Trophoblast cell (in vitro differentiated cells and primary cell): ENCODE data around the gene MGMT.

ENCODE experiments used
- DNase-seq, 2 donors: peaks; one replicate each; pipeline ENCODE4 v3.0.0-alpha.2; 2016
- H2AFZ ChIP-seq: 2 replicates; pipeline ENCODE4 v1.6.1; 2013; ENCODE audit warnings: low read length, moderate library complexity, mild to moderate bottlenecking; ENCODE audit not compliant: insufficient read depth, poor library complexity
- H2AK5ac ChIP-seq: 2 replicates; pipeline ENCODE4 v1.6.1; 2013; ENCODE audit warnings: mild to moderate bottlenecking, low read length
- H2BK120ac ChIP-seq: 2 replicates; pipeline ENCODE4 v1.6.1; 2013; ENCODE audit warnings: low read length, mild to moderate bottlenecking, moderate library complexity; ENCODE audit not compliant: insufficient read depth, poor library complexity
- H2BK12ac ChIP-seq: 2 replicates; pipeline ENCODE4 v1.6.1; 2013; ENCODE audit warnings: mild to moderate bottlenecking, low read length, moderate library complexity
- H2BK5ac ChIP-seq: 2 replicates; pipeline ENCODE4 v1.6.1; 2013; ENCODE audit warnings: low read length, low read depth, moderate library complexity, mild to moderate bottlenecking; ENCODE audit not compliant: poor library complexity
- H3K14ac ChIP-seq: 2 replicates; pipeline ENCODE4 v1.6.1; 2013; ENCODE audit warnings: mild to moderate bottlenecking, low read length
- H3K18ac ChIP-seq: 2 replicates; pipeline ENCODE4 v1.6.1; 2013; ENCODE audit warnings: mild to moderate bottlenecking, low read length
- H3K23ac ChIP-seq: 2 replicates; pipeline ENCODE4 v1.6.1; 2013; ENCODE audit warnings: low read length
- H3K27ac ChIP-seq: 2 replicates; pipeline ENCODE4 v1.5.1; 2013; ENCODE audit warnings: low read depth, mild to moderate bottlenecking, inconsistent platforms, low read length, moderate library complexity
- H3K27me3 ChIP-seq: 2 replicates; pipeline ENCODE4 v1.6.1; 2013; ENCODE audit warnings: inconsistent platforms, mild to moderate bottlenecking, low read length, moderate library complexity; ENCODE audit not compliant: insufficient read depth
- H3K36me3 ChIP-seq, 2 experiments: 1 replicate in 1 of 2; 2 replicates in 1 of 2; pipeline ENCODE4 v1.6.1; 2013; ENCODE audit warnings: low read length in 2 of 2, mild to moderate bottlenecking in 2 of 2, moderate library complexity in 1 of 2; ENCODE audit not compliant: insufficient read depth in 2 of 2, control insufficient read depth in 1 of 2
- H3K4ac ChIP-seq: 2 replicates; pipeline ENCODE4 v1.6.1; 2013; ENCODE audit warnings: low read depth, mild to moderate bottlenecking, low read length, moderate library complexity
- H3K4me1 ChIP-seq, 2 experiments: 1 replicate in 1 of 2; 2 replicates in 1 of 2; pipeline ENCODE4 v1.6.1; 2013; ENCODE audit warnings: low read length in 2 of 2, mild to moderate bottlenecking in 2 of 2, moderate library complexity in 1 of 2; ENCODE audit not compliant: insufficient read depth in 2 of 2, control insufficient read depth in 1 of 2
- H3K4me2 ChIP-seq: 2 replicates; pipeline ENCODE4 v1.6.1; 2013; ENCODE audit warnings: inconsistent platforms, mild to moderate bottlenecking, low read length, moderate library complexity
- H3K4me3 ChIP-seq: 2 replicates; pipeline ENCODE4 v1.5.1; 2013; ENCODE audit warnings: mild to moderate bottlenecking, low read depth, low read length, inconsistent platforms
- H3K79me1 ChIP-seq: one replicate; pipeline ENCODE4 v1.6.1; 2013; ENCODE audit warnings: low read length
- H3K79me2 ChIP-seq: 2 replicates; pipeline ENCODE4 v1.6.1; 2013; ENCODE audit warnings: low read length, mild to moderate bottlenecking; ENCODE audit not compliant: control insufficient read depth, insufficient read depth, poor library complexity
- H3K9ac ChIP-seq: 2 replicates; pipeline ENCODE4 v1.6.1; 2013; ENCODE audit warnings: mild to moderate bottlenecking, low read length
- H3K9me3 ChIP-seq: 2 replicates; pipeline ENCODE4 v1.6.1; 2013; ENCODE audit warnings: low read depth, mild to moderate bottlenecking, control low read depth, inconsistent platforms, low read length; ENCODE audit not compliant: insufficient read depth
- H4K12ac ChIP-seq: 2 replicates; pipeline ENCODE4 v1.6.1; 2013; ENCODE audit warnings: low read depth, mild to moderate bottlenecking, low read length, moderate library complexity
- H4K8ac ChIP-seq: 2 replicates; pipeline ENCODE4 v1.6.1; 2013; ENCODE audit warnings: low read depth, mild to moderate bottlenecking, low read length, moderate library complexity
- H4K91ac ChIP-seq: one replicate; pipeline ENCODE4 v1.6.1; 2013; ENCODE audit warnings: low read depth, mild to moderate bottlenecking, low read length, moderate library complexity
- WGBS: extraction: QIAGEN DNeasy Blood & Tissue Kit; methylation state at CpG from one replicate; pipeline ENCODE4 v1.1.7; 2013; ENCODE audit warnings: missing lambda C conversion rate; ENCODE audit not compliant: insufficient read length, insufficient coverage; ENCODE audit errors: extremely low coverage; 5-methylcytosine and 5-hydroxymethylcytosine counted together

MGMT gene

GRCh38 chr10:129793479-129793878 is 326.4 kb downstream of the MGMT start:
- H2AK5ac ChIP-seq: no peak overlapping the region
- H3K27me3 ChIP-seq: no peaks in the 10 kb centered on the region
- no peak overlapping the region for H4K91ac ChIP-seq
- no peak for DNase-seq
- no peak overlapping the region for H3K14ac ChIP-seq
- no peak overlapping the region for H3K27ac ChIP-seq
- no peak overlapping the region for H3K4me2 ChIP-seq
- H3K9me3 ChIP-seq: peaks cover 5% of the 10 kb centered on the region
- H3K23ac ChIP-seq: no peak overlapping the region
- no CpG with 5 or more reads among the region's 6 CpGs for WGBS
- no peak overlapping the region for H4K12ac ChIP-seq
- H3K4me1 ChIP-seq: no peaks in the 10 kb centered on the region
- H3K4ac ChIP-seq: no peak overlapping the region
- no peaks in the 10 kb centered on the region for H3K79me2 ChIP-seq
- H2BK12ac ChIP-seq: no peak overlapping the region
- no peaks in the 10 kb centered on the region for H3K36me3 ChIP-seq
- H3K18ac ChIP-seq: no peak overlapping the region
- H4K8ac ChIP-seq: no peak overlapping the region
- H3K4me3 ChIP-seq: no peak overlapping the region
- no peak overlapping the region for H2AFZ ChIP-seq
- no peak overlapping the region for H3K9ac ChIP-seq
- H2BK120ac ChIP-seq: no peak overlapping the region
- no peak overlapping the region for H2BK5ac ChIP-seq
- H3K79me1 ChIP-seq: no peaks in the 10 kb centered on the region

DNA sequence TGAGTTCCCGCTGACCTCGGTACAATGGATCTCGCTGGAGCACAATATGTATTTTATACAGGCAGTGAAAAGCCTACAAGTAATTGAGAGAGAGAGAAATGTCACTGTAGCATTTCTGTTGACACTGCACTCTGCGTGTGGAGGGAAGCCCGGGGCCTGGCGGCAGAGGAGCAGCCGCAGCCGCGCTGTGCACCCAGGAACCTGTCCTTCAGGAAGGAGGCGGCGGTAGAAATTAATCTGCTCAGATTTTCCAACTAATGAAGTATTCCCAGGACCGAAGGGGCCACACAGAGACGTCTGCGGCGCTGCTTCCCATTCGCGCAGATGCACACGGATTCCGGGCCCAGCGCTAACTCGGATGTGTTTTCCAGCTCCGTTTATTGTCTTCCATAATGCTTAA is 327.0 kb downstream of the MGMT start:
- no peak overlapping the region for H2AFZ ChIP-seq
- H3K36me3 ChIP-seq: no peaks in the 10 kb centered on the region
- no peak overlapping the region for H3K27ac ChIP-seq
- DNase-seq: no peak
- H3K18ac ChIP-seq: no peak overlapping the region
- no peak overlapping the region for H2AK5ac ChIP-seq
- no peaks in the 10 kb centered on the region for H3K4me1 ChIP-seq
- H2BK5ac ChIP-seq: no peak overlapping the region
- H3K9me3 ChIP-seq: peaks cover 5% of the 10 kb centered on the region
- H3K4me3 ChIP-seq: no peak overlapping the region
- no peak overlapping the region for H3K23ac ChIP-seq
- no peak overlapping the region for H4K12ac ChIP-seq
- H3K27me3 ChIP-seq: no peaks in the 10 kb centered on the region
- H2BK12ac ChIP-seq: no peak overlapping the region
- no peak overlapping the region for H3K9ac ChIP-seq
- no peak overlapping the region for H2BK120ac ChIP-seq
- no peak overlapping the region for H4K8ac ChIP-seq
- no peak overlapping the region for H3K4ac ChIP-seq
- H3K4me2 ChIP-seq: no peak overlapping the region
- no peak overlapping the region for H4K91ac ChIP-seq
- H3K79me2 ChIP-seq: no peaks in the 10 kb centered on the region
- H3K14ac ChIP-seq: no peak overlapping the region
- no CpG with 5 or more reads among the region's 22 CpGs for WGBS
- no peaks in the 10 kb centered on the region for H3K79me1 ChIP-seq

- Histone ChIP-seq H3K9ac (no peak overlapping the region), H2AFZ (no peak overlapping the region), H3K27me3 (no peaks in the 10 kb centered on the region), H2AK5ac (no peak overlapping the region), H3K4me2 (no peak overlapping the region), H3K9me3 (peaks cover 3% of the 10 kb centered on the region), H3K14ac (no peak overlapping the region), H3K23ac (no peak overlapping the region), H2BK120ac (no peak overlapping the region), H3K36me3 (no peaks in the 10 kb centered on the region), H2BK5ac (no peak overlapping the region), H3K4me3 (no peak overlapping the region), H3K27ac (no peak overlapping the region), H4K8ac (no peak overlapping the region), H3K18ac (no peak overlapping the region), H4K12ac (no peak overlapping the region), H3K79me1 (no peaks in the 10 kb centered on the region), H3K4ac (no peak overlapping the region), H2BK12ac (no peak overlapping the region), H3K4me1 (no peaks in the 10 kb centered on the region), H3K79me2 (no peaks in the 10 kb centered on the region), H4K91ac (no peak overlapping the region)
- no CpG with 5 or more reads among the region's 14 CpGs for WGBS
- no peak for DNase-seq
These were observed 329.8 kb downstream of the MGMT start for GRCh38 chr10:129796710-129797420.

DNA sequence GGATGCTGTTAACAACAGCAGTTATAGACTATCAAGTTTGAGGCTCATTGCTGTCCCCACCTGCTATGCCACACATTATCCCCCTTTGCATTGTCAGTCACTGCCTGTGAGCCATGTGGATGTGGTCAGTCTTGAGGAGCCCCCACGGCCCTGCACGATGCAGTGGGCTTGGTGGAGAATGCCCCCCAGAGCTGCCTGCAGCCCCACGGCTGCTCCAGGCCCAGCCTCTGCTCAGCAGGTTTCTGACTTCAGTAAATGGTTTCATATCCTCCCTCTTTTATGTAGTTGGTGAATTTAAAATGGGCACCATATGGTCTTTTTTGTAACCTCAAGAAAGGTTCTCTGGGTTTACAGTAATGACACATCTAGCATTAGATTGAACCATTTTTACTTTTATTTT is 332.9 kb downstream of the MGMT start:
- Histone ChIP-seq H3K18ac (no peak overlapping the region), H2BK120ac (no peak overlapping the region), H3K4ac (no peak overlapping the region), H3K27ac (no peak overlapping the region), H3K4me3 (no peak overlapping the region), H3K27me3 (no peaks in the 10 kb centered on the region), H2BK5ac (no peak overlapping the region), H3K9ac (no peak overlapping the region), H2AFZ (no peak overlapping the region), H4K12ac (no peak overlapping the region), H3K14ac (no peak overlapping the region), H3K4me1 (no peaks in the 10 kb centered on the region), H3K23ac (no peak overlapping the region), H4K8ac (no peak overlapping the region), H3K9me3 (no peaks in the 10 kb centered on the region), H3K79me1 (no peaks in the 10 kb centered on the region), H3K4me2 (no peak overlapping the region), H3K79me2 (no peaks in the 10 kb centered on the region), H2AK5ac (no peak overlapping the region), H4K91ac (no peak overlapping the region), H3K36me3 (no peaks in the 10 kb centered on the region), H2BK12ac (no peak overlapping the region)
- no CpG with 5 or more reads among the region's 3 CpGs for WGBS
- no peak for DNase-seq
